ENCODE measurements around the gene SRSF1. TPM values are rescaled to one million over a fixed set of nuclear protein-coding genes. Genes with fewer than 3 reads are reported as not detected.
A peak's percentile ranks its signal among the peaks of the same experiment; 100 is the strongest.
"Not testable (repeated sequence)": the region's sequence is repeated elsewhere in the genome, so short reads cannot be mapped to it uniquely, and the experiment has no call there.

Gene SRSF1
- total RNA-seq, 1 donor from 2014 or later: 348 TPM

- DNase-seq (ENCODE audit: low read depth): no peak
Measured at GRCh38 chr17:57990037-57990436, 17.0 kb downstream of the SRSF1 start.

- peak; percentile 33 for DNase-seq (ENCODE audit: low read depth)
Measured at GRCh38 chr17:57988301-57989250, 18.5 kb downstream of the SRSF1 start.

GRCh38 chr17:57987581-57988300 is 19.3 kb downstream of the SRSF1 start, which contains the start of gene VEZF1:
Gene VEZF1 (minus strand): TSS chr17:57988254. CDS start chr17:57988111, 143 bp downstream.
- no peak for DNase-seq (ENCODE audit: low read depth)

GRCh38 chr17:57986841-57987580 is 20.0 kb downstream of the SRSF1 start:
- peak; percentile 75 for DNase-seq (ENCODE audit: low read depth)

- peak; percentile 90 for DNase-seq (ENCODE audit: low read depth)
Measured at GRCh38 chr17:57985675-57985974, 21.4 kb downstream of the SRSF1 start.

- peak; percentile 31 for DNase-seq (ENCODE audit: low read depth)
Measured at GRCh38 chr17:57984936-57985674, 21.9 kb downstream of the SRSF1 start.

GRCh38 chr17:57984261-57984890 is 22.7 kb downstream of the SRSF1 start:
- no peak for DNase-seq (ENCODE audit: low read depth)

GRCh38 chr17:57983446-57983845 is 23.6 kb downstream of the SRSF1 start:
- DNase-seq (ENCODE audit: low read depth): no peak

- no peak for DNase-seq (ENCODE audit: low read depth)
Measured at GRCh38 chr17:57982452-57983170, 24.4 kb downstream of the SRSF1 start.

- DNase-seq (ENCODE audit: low read depth): no peak
Measured at GRCh38 chr17:57980522-57980921, 26.5 kb downstream of the SRSF1 start.

- no peak for DNase-seq (ENCODE audit: low read depth)
Measured at GRCh38 chr17:57979076-57979475, 28.0 kb downstream of the SRSF1 start.

- no peak for DNase-seq (ENCODE audit: low read depth)
Measured at GRCh38 chr17:57976594-57976993, 30.5 kb downstream of the SRSF1 start.

GRCh38 chr17:57975044-57975443 is 32.0 kb downstream of the SRSF1 start:
- peak; percentile 71 for DNase-seq (ENCODE audit: low read depth)

- not testable (repeated sequence) for DNase-seq (ENCODE audit: low read depth)
Measured at GRCh38 chr17:57974053-57974824, 32.8 kb downstream of the SRSF1 start.

- DNase-seq (ENCODE audit: low read depth): no peak
Measured at GRCh38 chr17:57972151-57972550, 34.9 kb downstream of the SRSF1 start.

GRCh38 chr17:57971572-57971971 is 35.5 kb downstream of the SRSF1 start:
- no peak for DNase-seq (ENCODE audit: low read depth)

- DNase-seq (ENCODE audit: low read depth): peak; percentile 72
Measured at GRCh38 chr17:57970710-57971109, 36.3 kb downstream of the SRSF1 start.

- DNase-seq (ENCODE audit: low read depth): no peak
Measured at GRCh38 chr17:57968456-57968855, 38.6 kb downstream of the SRSF1 start.

- no peak for DNase-seq (ENCODE audit: low read depth)
Measured at GRCh38 chr17:57966875-57967274, 40.2 kb downstream of the SRSF1 start.

- no peak for DNase-seq (ENCODE audit: low read depth)
Measured at GRCh38 chr17:57966246-57966645, 40.8 kb downstream of the SRSF1 start.
